A549 (cell line): ENCODE measurements around the gene B3GNT2. TPM values are rescaled to one million over a fixed set of nuclear protein-coding genes. Genes with fewer than 3 reads are reported as not detected.

Experiments
- ATAC-seq, 2 experiments: fragments of 200-7000 bp in 1 of 2; fragments of >200 bp in 1 of 2; cut with Nextera tagmentation in 1 of 2; cut with Tn5 transposase in 1 of 2; 3 replicates each; pipeline versions ENCODE4 v1.8.0 to v1.9.1; 2018 to 2020; ENCODE audit warnings: mild to moderate bottlenecking in 1 of 2, moderate library complexity in 1 of 2
- CTCF ChIA-PET: fragments of 300-600 bp; sonication (Branson Sonifier 250); formaldehyde crosslinking; extraction: SDS; loops from one replicate; lab custom pipeline; 2021; ENCODE audit warnings: antibody characterized with exemption, inconsistent platforms; lab: Yijun Ruan, JAX
- POLR2A ChIA-PET: fragments of 350-600 bp; formaldehyde crosslinking; extraction: SDS; loops from one replicate; lab custom pipeline; 2021; ENCODE audit warnings: antibody characterized with exemption, inconsistent platforms; lab: Yijun Ruan, JAX
- DNase-seq, 2 experiments: peaks; one replicate each; pipeline versions ENCODE4 v3.0.0 to v3.0.0-alpha.2; 2011 to 2016; ENCODE audit warnings: low read depth in 1 of 2, low spot score in 1 of 2
- FAIRE-seq: peaks from 2 replicates; lab custom pipeline; 2011; peaks lifted over from hg19 to GRCh38; lab: Jason Lieb, UNC
- H3K27ac ChIP-seq, 2 experiments: fragments of >200 bp; sonication (Bioruptor Twin); formaldehyde crosslinking; 3 replicates each; pipeline ENCODE4 v1.5.1; 2016 to 2017
- H3K4me1 ChIP-seq: fragments of >200 bp; sonication (Bioruptor Twin); formaldehyde crosslinking; 3 replicates; pipeline ENCODE4 v1.6.1; 2016
- H3K4me2 ChIP-seq: fragments of >200 bp; sonication (Bioruptor Twin); formaldehyde crosslinking; 3 replicates; pipeline ENCODE4 v1.6.1; 2016
- H3K4me3 ChIP-seq: fragments of >200 bp; sonication (Bioruptor Twin); formaldehyde crosslinking; 3 replicates; pipeline ENCODE4 v1.5.1; 2016
- H3K9me3 ChIP-seq: fragments of >200 bp; sonication (Bioruptor Twin); formaldehyde crosslinking; 3 replicates; pipeline ENCODE4 v1.6.1; 2016
- BCL3 ChIP-seq: fragments of >200 bp; sonication (Bioruptor Twin); formaldehyde crosslinking; IDR thresholded peaks from 3 replicates; pipeline ENCODE4 v1.6.1; 2016
- CHD2 ChIP-seq: fragments of 150-350 bp; IDR thresholded peaks from 2 replicates; pipeline ENCODE4 v1.6.1; 2014; ENCODE audit warnings: low read length; ENCODE audit not compliant: partially characterized antibody
- ELK1 ChIP-seq: fragments of 150-350 bp; IDR thresholded peaks from 2 replicates; pipeline ENCODE4 v1.6.1; 2014; ENCODE audit warnings: low read depth, mild to moderate bottlenecking, low read length
- FOSB ChIP-seq: fragments of 250-450 bp; sonication (Bioruptor Pico); IDR thresholded peaks from 2 replicates; pipeline ENCODE4 v1.5.0; 2020; ENCODE audit warnings: mild to moderate bottlenecking, moderate library complexity
- FOSL2 ChIP-seq, 2 experiments: fragments of 450-650 bp in 1 of 2; fragments of >200 bp in 1 of 2; sonication (Bioruptor Twin) in 1 of 2; formaldehyde crosslinking; IDR thresholded peaks; 2 replicates each; pipeline versions ENCODE4 v1.5.0 to v1.6.1; 2016 to 2020; ENCODE audit warnings: mild to moderate bottlenecking in 1 of 2, moderate library complexity in 1 of 2
- GATA3 ChIP-seq: IDR thresholded peaks from 2 replicates; pipeline ENCODE4 v1.6.1; 2012; ENCODE audit warnings: borderline replicate concordance
- HEYL ChIP-seq: fragments of 250-450 bp; sonication (Bioruptor Pico); IDR thresholded peaks from 2 replicates; pipeline ENCODE4 v1.8.0; 2021; ENCODE audit warnings: mild to moderate bottlenecking, moderate library complexity
- HMGXB4 ChIP-seq: fragments of 250-450 bp; sonication (Bioruptor Pico); IDR thresholded peaks from 2 replicates; pipeline ENCODE4 v1.5.0; 2021; ENCODE audit warnings: mild to moderate bottlenecking, moderate library complexity, borderline replicate concordance
- JUN ChIP-seq, 2 experiments: fragments of >200 bp; sonication (Bioruptor Twin); formaldehyde crosslinking; IDR thresholded peaks; 2 replicates in 1 of 2; 3 replicates in 1 of 2; pipeline ENCODE4 v1.6.1; 2016 to 2017
- KDM1A ChIP-seq: fragments of 200-600 bp; sonication (generic); IDR thresholded peaks from 2 replicates; pipeline ENCODE4 v1.6.1; 2016; ENCODE audit warnings: low read depth, mild to moderate bottlenecking
- MAFK ChIP-seq: fragments of 450-650 bp; IDR thresholded peaks from 2 replicates; pipeline ENCODE4 v1.6.1; 2014; ENCODE audit not compliant: partially characterized antibody
- NPAS2 ChIP-seq: fragments of 250-450 bp; sonication (Bioruptor Pico); IDR thresholded peaks from 2 replicates; pipeline ENCODE4 v1.8.0; 2022; ENCODE audit warnings: mild to moderate bottlenecking, moderate library complexity, borderline replicate concordance
- PBX3 ChIP-seq: IDR thresholded peaks from 2 replicates; pipeline ENCODE4 v1.6.1; 2012
- POLR2AphosphoS2 ChIP-seq: conservative IDR thresholded peaks from 2 replicates; pipeline ENCODE4 v1.6.1; 2012; ENCODE audit warnings: low read length, improper control_type of control experiment, inconsistent platforms
- REST ChIP-seq: fragments of 200-600 bp; sonication (generic); IDR thresholded peaks from 2 replicates; pipeline ENCODE4 v1.6.1; 2016; ENCODE audit warnings: antibody characterized with exemption, mild to moderate bottlenecking, moderate library complexity
- TFCP2L1 ChIP-seq: fragments of 250-450 bp; sonication (Bioruptor Pico); IDR thresholded peaks from 2 replicates; pipeline ENCODE4 v1.5.0; 2021; ENCODE audit warnings: mild to moderate bottlenecking
- USF2 ChIP-seq: fragments of 450-650 bp; IDR thresholded peaks from 2 replicates; pipeline ENCODE4 v1.6.1; 2014; ENCODE audit warnings: antibody characterized with exemption
- ZFP36 ChIP-seq: fragments of 450-650 bp; IDR thresholded peaks from 2 replicates; pipeline ENCODE4 v1.6.1; 2014; ENCODE audit warnings: borderline replicate concordance; ENCODE audit not compliant: partially characterized antibody
- WGBS: methylation state at CpG from one replicate; pipeline ENCODE4 v1.1.6; 2017; ENCODE audit errors: missing lambda C conversion rate; 5-methylcytosine and 5-hydroxymethylcytosine counted together
- polyA plus RNA-seq, 4 experiments: library from polyadenylated mRNA; depleted of rRNA in 3 of 4; stranded (reverse); fragments of >200 nt; fragmentation: RNase III in 1 of 4; extraction: RNeasy Plus Mini Kit Qiagen cat#74134 plus additional on column Dnase treatment in 1 of 4; gene quantifications; 2 replicates in 3 of 4; 3 replicates in 1 of 4; pipeline ENCODE4 v1.2.3, GENCODE V29; 2011 to 2017

The B3GNT2 gene
- polyA plus RNA-seq, 2 of the 4 experiments (the other 2 are of a cell fraction), result 21.3 to 29.4 TPM

GRCh38 chr2:62176801-62177200, 19.1 kb upstream of the B3GNT2 start (continued):
- TF ChIP-seq BCL3, result no peak
- TF ChIP-seq KDM1A, result no peak
- TF ChIP-seq NPAS2 (CRISPR knock-in tag), result no peak
- no peak for TF ChIP-seq PBX3
- no peak for TF ChIP-seq TFCP2L1 (CRISPR knock-in tag)

- POLR2A ChIA-PET, result no interaction called here
- Histone ChIP-seq H3K4me1 (no peaks in the 10 kb centered on the region), H3K27ac (no peak overlapping the region), H3K9me3 (no peaks in the 10 kb centered on the region), H3K4me2 (no peak overlapping the region), H3K4me3 (no peak overlapping the region)
- WGBS, result 93% methylated on average over 4 of the region's 4 CpGs
- DNase-seq (no peak), FAIRE-seq (no peak), ATAC-seq (no peak)
- CTCF ChIA-PET, result interaction anchor here (0.6 to 1.5 kb wide), 4 partner anchors 13 to 64 kb away, joined by 3 to 5 read pairs (median 3); no protein-coding TSS in a partner anchor
- no peak for TF ChIP-seq PBX3
- TF ChIP-seq JUN (IDR thresholded peaks at IDR 0.05), result no peak
- no peak for TF ChIP-seq ELK1
- no peak for TF ChIP-seq MAFK
- no peak for TF ChIP-seq NPAS2 (CRISPR knock-in tag)
- no peak for TF ChIP-seq REST
- no peak for TF ChIP-seq BCL3
- TF ChIP-seq USF2, result no peak
- no peak for TF ChIP-seq HMGXB4 (CRISPR knock-in tag)
- TF ChIP-seq ZFP36, result no peak
- no peak for TF ChIP-seq GATA3
- TF ChIP-seq CHD2, result no peak
- TF ChIP-seq FOSL2 (IDR thresholded peaks at IDR 0.05), result no peak
- TF ChIP-seq FOSL2 (CRISPR knock-in tag; IDR thresholded peaks at IDR 0.05), result no peak
- TF ChIP-seq HEYL (CRISPR knock-in tag), result no peak
- TF ChIP-seq POLR2AphosphoS2, result no peak
- no peak for TF ChIP-seq FOSB (CRISPR knock-in tag)
These were observed 18.4 kb upstream of the B3GNT2 start for GRCh38 chr2:62177392-62178049.
